Measurements from ENCODE around the gene ARID2.

GRCh38 chr12:45907955-45908354, 178.4 kb downstream of the ARID2 start:
- TF ChIP-seq CTCF (IDR thresholded peaks at IDR 0.05 in 8 of 11, conservative IDR thresholded peaks at IDR 0.05 in 3 of 11) (no peak), POLR2A (IDR thresholded peaks at IDR 0.05) (no peak)
